Activated CD4-positive, alpha-beta memory T cell treated with anti-CD3 and anti-CD28 coated beads, Interleukin-2, amount 10 ng/mL, durations not matched to agents 7 days and 5 days (primary cell): ENCODE data around the gene MCCD1. TPM values are rescaled to one million over a fixed set of nuclear protein-coding genes. Genes with fewer than 3 reads are reported as not detected.

Source experiments
- CTCF ChIA-PET: fragments of 350-600 bp; sonication (Branson Sonifier 250); formaldehyde crosslinking; loops from one replicate; lab custom pipeline; 2021; ENCODE audit warnings: antibody characterized with exemption, inconsistent platforms; lab: Charles Lee
- POLR2A ChIA-PET: fragments of 350-600 bp; sonication (Branson Sonifier 250); formaldehyde crosslinking; loops from one replicate; lab custom pipeline; 2021; ENCODE audit warnings: antibody characterized with exemption; lab: Charles Lee
- DNase-seq: peaks from one replicate; pipeline ENCODE4 v3.0.0-alpha.2; 2020
- H3K27ac Mint-ChIP-seq: one replicate; pipeline ENCODE4 v1.8.0; 2021; ENCODE audit warnings: mild to moderate bottlenecking, mixed read lengths
- H3K27me3 Mint-ChIP-seq: one replicate; pipeline ENCODE4 v1.8.0; 2021; ENCODE audit warnings: mixed read lengths
- H3K36me3 Mint-ChIP-seq: one replicate; pipeline ENCODE4 v1.8.0; 2021; ENCODE audit warnings: low read depth, mixed read lengths
- H3K4me1 Mint-ChIP-seq: one replicate; pipeline ENCODE4 v1.8.0; 2021; ENCODE audit warnings: mixed read lengths
- H3K4me3 Mint-ChIP-seq: one replicate; pipeline ENCODE4 v1.8.0; 2021; ENCODE audit warnings: mild to moderate bottlenecking, mixed read lengths
- H3K9me3 Mint-ChIP-seq: one replicate; pipeline ENCODE4 v1.8.0; 2021; ENCODE audit warnings: mixed read lengths
- total RNA-seq, 2 experiments: library from RNA; stranded (reverse); gene quantifications; one replicate each; pipeline ENCODE4 v1.2.3, GENCODE V29; 2021

Gene MCCD1
- total RNA-seq, 2 experiments from 2014 or later, result not detected

DNA sequence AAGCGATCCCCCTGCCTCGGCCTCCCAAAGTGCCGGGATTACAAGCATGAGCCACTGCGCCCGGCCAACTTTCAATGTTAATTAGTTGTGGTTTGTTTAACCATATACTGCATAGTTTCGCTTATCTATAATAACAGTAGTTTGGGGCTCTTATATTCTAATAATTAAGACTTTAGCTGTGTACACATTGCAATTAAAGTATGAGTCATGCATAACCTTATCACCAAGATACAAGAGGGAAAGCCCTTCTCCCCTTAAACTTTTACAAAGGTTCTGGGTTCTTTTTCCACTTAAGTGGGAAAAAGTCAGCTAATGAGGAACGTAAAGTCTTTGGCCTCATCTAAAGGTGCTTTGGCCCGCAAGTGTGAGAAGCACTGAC, 3.2 kb upstream of the MCCD1 start:
- peaks cover 8% of the 10 kb centered on the region for H3K27me3 Mint-ChIP-seq
- ChIA-PET POLR2A (interaction anchor here (1.1 to 1.4 kb wide), 2 partner anchors 8 to 16 kb away, joined by 3 to 4 read pairs; partner anchors contain the start of gene DDX39B), CTCF (interaction anchor here (1.0 kb wide), 1 partner anchor 73 kb away, joined by 4 read pairs; no protein-coding TSS in a partner anchor)
- peaks cover 11% of the 10 kb centered on the region for H3K36me3 Mint-ChIP-seq
- H3K4me1 Mint-ChIP-seq, result peaks cover 6% of the 10 kb centered on the region
- no peak overlapping the region for H3K27ac Mint-ChIP-seq
- no peak overlapping the region for H3K4me3 Mint-ChIP-seq
- DNase-seq, result no peak
- H3K9me3 Mint-ChIP-seq, result no peaks in the 10 kb centered on the region

DNA sequence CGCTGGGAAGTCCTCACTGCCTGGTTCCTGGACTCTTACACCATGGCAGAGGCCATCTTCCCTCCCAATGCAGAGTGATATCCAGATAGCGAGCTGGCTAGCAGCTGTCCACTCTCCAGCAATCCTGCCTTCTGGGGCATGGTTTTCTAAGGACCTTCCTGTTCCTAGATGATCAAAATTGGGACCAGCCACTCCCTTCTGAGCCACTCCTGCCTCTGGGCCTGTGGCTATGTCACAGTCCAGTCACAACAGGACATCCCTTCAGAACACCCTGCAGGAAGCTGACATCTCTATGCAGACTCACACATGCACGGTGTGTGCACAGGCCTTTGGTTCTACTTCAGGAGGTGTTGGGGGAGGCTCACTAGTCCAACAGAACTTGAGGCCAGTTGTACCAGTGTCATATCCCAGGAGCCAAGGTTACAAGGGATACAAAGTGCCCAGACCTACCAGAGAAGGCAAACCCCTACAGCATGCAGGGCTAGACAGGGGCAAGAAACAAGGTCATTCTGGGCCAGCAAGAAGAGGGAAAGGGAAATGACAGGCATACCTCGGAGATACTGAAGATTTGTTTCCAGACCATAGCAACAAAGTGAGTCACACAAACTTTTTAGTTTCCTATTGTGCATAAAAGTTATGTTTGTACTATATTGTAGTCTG, 2.7 kb upstream of the MCCD1 start:
- peaks cover 6% of the 10 kb centered on the region for H3K4me1 Mint-ChIP-seq
- H3K27ac Mint-ChIP-seq, result no peak overlapping the region
- DNase-seq, result no peak
- POLR2A ChIA-PET, result interaction anchor here (1.1 to 1.4 kb wide), 2 partner anchors 8 to 15 kb away, joined by 3 to 4 read pairs; partner anchors contain the start of gene DDX39B
- CTCF ChIA-PET, result interaction anchor here (1.0 kb wide), 1 partner anchor 72 kb away, joined by 4 read pairs; no protein-coding TSS in a partner anchor
- H3K36me3 Mint-ChIP-seq, result peaks cover 16% of the 10 kb centered on the region
- no peaks in the 10 kb centered on the region for H3K9me3 Mint-ChIP-seq
- H3K4me3 Mint-ChIP-seq, result no peak overlapping the region
- H3K27me3 Mint-ChIP-seq, result peaks cover 4% of the 10 kb centered on the region

DNA sequence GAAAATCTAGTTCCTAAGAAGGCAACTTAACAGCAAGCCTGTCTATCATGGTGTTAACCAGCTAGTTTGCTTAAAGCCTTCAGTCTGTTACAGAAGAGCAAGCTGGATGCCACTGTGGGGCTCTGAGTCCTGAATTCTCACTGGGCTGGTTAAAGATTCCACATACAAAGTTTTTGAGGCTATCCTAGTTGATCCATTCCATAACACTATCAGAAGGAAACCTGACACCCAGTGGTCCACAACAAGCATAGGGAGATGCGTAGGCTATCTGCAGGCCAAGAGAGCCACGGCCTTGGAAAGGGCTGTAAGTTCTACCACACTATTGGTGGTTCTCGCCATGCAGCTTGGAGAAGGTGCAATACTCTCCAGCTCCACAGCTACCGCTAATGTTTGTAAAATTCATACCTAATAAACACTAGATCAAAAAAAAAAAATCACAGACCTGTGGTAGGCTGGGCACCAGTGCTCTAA, 420 bp upstream of the MCCD1 start:
- CTCF ChIA-PET, result interaction anchor here (0.6 to 3.1 kb wide), 3 partner anchors 10 to 336 kb away, joined by 3 to 10 read pairs (median 3); no protein-coding TSS in a partner anchor
- H3K4me1 Mint-ChIP-seq, result peaks cover 13% of the 10 kb centered on the region
- no peaks in the 10 kb centered on the region for H3K27me3 Mint-ChIP-seq
- H3K36me3 Mint-ChIP-seq, result peaks cover 35% of the 10 kb centered on the region
- no peak overlapping the region for H3K27ac Mint-ChIP-seq
- no peak overlapping the region for H3K4me3 Mint-ChIP-seq
- POLR2A ChIA-PET, result interaction anchor here (1.4 to 2.9 kb wide), 3 partner anchors 10 to 34 kb away, joined by 4 to 12 read pairs (median 7); partner anchors contain the start of gene DDX39B
- DNase-seq, result no peak
- no peaks in the 10 kb centered on the region for H3K9me3 Mint-ChIP-seq

DNA sequence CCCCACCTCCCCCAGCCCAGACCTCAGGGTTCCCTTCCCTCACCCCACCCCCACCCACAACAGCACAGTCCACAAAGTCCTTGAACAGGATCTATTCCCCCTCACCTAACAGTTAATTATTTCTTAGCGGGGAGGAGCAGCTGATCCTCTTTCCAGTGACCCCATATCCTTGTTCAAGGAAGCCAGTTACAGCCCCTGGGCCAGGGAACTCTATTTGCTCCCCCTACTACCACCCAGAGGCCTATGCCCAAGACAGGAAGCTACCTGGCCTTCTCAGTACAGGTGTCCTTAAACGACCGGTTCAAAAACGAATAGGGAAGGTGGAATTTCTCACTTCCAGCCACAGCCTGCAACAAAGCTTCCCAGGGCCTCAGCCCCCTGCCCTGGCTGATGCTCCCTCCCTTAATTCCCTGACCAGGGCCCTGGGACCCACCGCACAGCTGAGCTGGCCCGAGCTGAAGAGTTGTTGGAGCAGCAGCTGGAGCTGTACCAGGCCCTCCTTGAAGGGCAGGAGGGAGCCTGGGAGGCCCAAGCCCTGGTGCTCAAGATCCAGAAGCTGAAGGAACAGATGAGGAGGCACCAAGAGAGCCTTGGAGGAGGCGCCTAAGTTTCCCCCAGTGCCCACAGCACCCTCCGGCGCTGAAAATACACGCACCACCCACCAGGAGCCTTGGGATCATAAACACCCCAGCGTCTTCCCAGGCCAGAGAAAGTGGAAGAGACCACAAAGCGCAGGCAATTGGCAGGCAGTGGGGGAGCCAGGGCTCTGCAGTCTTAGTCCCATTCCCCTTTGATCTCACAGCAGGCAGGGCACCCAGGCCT, 778 bp downstream of the MCCD1 start:
- CTCF ChIA-PET, result interaction anchor here (3.1 kb wide), 1 partner anchor 69 kb away, joined by 10 read pairs; no protein-coding TSS in a partner anchor
- POLR2A ChIA-PET, result interaction anchor here (0.7 to 2.9 kb wide), 5 partner anchors 10 to 58 kb away, joined by 3 to 12 read pairs (median 4); partner anchors contain the start of genes DDX39B and MICB
- peaks cover 46% of the 10 kb centered on the region for H3K36me3 Mint-ChIP-seq
- H3K4me1 Mint-ChIP-seq, result peaks cover 21% of the 10 kb centered on the region
- no peak overlapping the region for H3K4me3 Mint-ChIP-seq
- H3K27ac Mint-ChIP-seq, result no peak overlapping the region
- DNase-seq, result no peak
- H3K27me3 Mint-ChIP-seq, result no peaks in the 10 kb centered on the region
- H3K9me3 Mint-ChIP-seq, result no peaks in the 10 kb centered on the region

DNA sequence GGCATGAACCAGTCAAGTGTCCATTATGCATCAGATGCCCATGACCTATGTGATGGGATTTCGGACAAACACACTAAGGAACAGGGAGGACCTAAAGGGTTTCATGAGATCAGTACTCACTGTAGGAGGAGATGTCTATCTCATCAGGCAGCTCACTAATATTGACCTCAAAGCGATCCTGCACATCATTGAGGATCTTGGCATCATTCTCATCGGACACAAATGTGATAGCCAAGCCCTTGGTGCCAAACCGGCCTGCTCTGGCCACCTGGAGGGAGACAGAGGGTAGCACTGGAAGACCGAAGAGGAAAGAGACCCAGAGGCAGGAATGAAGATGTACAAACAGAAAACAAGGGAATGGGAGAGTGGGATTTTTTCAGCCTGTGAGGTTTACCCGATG, 1.9 kb downstream of the MCCD1 start:
- Mint-ChIP-seq H3K36me3 (peaks cover 57% of the 10 kb centered on the region), H3K27me3 (no peaks in the 10 kb centered on the region), H3K4me1 (peaks cover 32% of the 10 kb centered on the region), H3K9me3 (no peaks in the 10 kb centered on the region), H3K27ac (no peak overlapping the region), H3K4me3 (no peak overlapping the region)
- ChIA-PET CTCF (no interaction called here), POLR2A (interaction anchor here (0.6 to 2.3 kb wide), 2 partner anchors 10 to 17 kb away, joined by 3 to 18 read pairs; partner anchors contain the start of gene DDX39B)
- no peak for DNase-seq

DNA sequence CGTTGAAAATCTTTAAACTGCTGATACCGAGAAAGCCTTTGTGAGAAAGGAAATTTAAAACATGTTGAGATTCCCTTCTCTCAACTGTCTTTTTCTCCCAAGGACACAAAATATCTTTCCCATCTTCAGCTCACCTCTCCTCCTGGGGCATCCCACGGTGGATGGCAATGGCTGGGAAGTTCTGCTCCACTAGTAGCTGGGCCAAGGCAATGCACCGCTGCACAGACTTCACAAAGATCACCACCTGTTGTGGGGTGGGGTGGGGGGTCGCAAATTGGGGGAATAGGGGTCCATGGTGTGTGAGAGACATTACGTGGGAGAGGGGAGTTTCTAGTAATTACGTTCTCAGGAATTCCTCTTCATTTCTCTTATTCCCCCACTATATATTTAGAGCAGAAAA, 2.4 kb downstream of the MCCD1 start:
- ChIA-PET POLR2A (interaction anchor here (0.6 to 2.3 kb wide), 5 partner anchors 10 to 68 kb away, joined by 3 to 18 read pairs (median 3); partner anchors contain the start of genes DDX39B and MICB), CTCF (interaction anchor here (1.6 kb wide), 2 partner anchors 36 to 67 kb away, joined by 5 read pairs; no protein-coding TSS in a partner anchor)
- Mint-ChIP-seq H3K27ac (no peak overlapping the region), H3K36me3 (peaks cover 62% of the 10 kb centered on the region), H3K9me3 (no peaks in the 10 kb centered on the region), H3K27me3 (no peaks in the 10 kb centered on the region), H3K4me1 (peaks cover 35% of the 10 kb centered on the region), H3K4me3 (no peak overlapping the region)
- DNase-seq, result no peak

DNA sequence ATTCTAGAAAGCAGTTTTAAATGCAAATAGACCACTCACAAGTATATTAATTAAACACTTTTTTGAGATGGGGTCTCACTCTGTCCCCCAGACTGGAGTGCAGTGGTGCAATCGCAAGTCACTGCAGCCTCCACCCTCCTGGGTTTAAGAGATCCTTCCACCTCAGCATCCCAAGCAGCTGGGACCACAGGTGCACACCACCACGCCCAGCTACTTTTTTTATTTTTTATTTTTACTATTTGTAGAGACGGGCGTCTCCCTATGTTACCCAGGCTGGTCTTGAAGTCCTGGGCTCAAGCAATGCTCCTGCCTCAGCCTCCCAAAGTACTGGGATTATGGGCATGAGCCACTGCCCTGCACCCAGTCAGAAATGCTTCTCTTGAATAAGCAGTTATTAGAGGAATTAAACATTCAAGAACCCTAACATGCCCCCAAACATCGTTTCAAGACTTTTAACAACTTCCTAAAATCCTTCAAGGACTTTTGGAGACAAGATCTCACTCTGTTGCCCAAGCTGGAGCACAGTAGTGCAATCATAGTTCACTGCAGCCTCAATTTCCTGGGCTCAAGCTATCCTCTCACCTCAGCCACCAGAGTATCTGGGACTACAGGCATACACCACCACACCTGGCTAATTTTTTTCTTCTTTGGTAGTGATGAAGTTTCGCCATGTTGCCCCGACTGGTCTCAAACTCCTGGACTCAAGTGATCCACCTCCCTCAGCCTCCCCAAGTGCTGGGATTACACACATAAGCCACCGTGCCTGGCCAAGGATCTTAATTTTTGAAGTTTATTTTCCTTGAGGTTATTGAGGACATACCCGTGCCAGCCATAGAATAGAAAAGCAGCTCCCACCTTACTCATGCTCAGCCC, 3.2 kb downstream of the MCCD1 start:
- ChIA-PET POLR2A (interaction anchor here (0.9 to 2.3 kb wide), 5 partner anchors 9 to 69 kb away, joined by 3 to 18 read pairs (median 3); partner anchors contain the start of genes DDX39B and MICB), CTCF (interaction anchor here (0.6 to 1.6 kb wide), 4 partner anchors 10 to 89 kb away, joined by 3 to 5 read pairs (median 4); no protein-coding TSS in a partner anchor)
- no peak for DNase-seq
- Mint-ChIP-seq H3K4me3 (no peak overlapping the region), H3K4me1 (peaks cover 40% of the 10 kb centered on the region), H3K27ac (no peak overlapping the region), H3K36me3 (peaks cover 69% of the 10 kb centered on the region), H3K27me3 (no peaks in the 10 kb centered on the region), H3K9me3 (no peaks in the 10 kb centered on the region)

DNA sequence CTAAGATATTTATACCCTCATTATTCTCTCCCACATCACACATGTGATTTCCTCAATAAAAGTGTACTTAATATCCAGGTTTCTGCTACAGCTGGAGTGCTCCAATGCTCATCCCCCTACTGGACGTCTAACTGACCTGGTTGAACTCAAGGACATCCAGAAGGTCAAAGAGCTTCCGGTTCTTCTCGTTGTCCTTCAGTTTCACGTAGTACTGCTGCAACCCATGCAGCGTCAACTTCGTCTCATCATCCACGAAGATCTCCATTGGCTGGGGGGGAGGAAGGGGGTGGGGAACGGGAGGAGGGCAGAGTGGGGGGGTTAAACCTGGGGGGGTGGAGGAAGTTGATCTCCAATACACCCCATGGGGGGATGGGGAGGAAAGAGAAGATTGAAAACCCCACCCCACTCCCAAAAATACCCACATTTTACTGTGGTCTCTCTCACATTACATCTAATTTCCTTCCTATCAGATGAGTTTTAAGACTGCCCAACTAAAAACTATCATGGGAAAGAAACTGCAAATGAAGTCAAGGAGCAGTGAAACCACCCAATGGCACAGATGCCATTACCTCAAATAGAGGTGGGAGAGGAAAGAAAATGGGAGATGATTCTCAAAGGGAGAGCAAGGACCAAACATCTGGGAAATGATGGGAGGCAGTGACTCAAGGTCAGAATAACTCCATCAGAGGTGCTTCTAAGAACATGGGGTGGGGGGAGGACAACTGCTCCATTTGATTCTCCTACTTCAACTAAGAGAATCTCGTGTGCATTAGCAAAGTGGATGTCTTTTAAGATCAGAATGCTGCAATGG, 4.1 kb downstream of the MCCD1 start:
- Mint-ChIP-seq H3K4me1 (peaks cover 45% of the 10 kb centered on the region), H3K27ac (no peak overlapping the region), H3K27me3 (no peaks in the 10 kb centered on the region), H3K36me3 (peaks cover 72% of the 10 kb centered on the region), H3K9me3 (no peaks in the 10 kb centered on the region), H3K4me3 (no peak overlapping the region)
- ChIA-PET POLR2A (interaction anchor here (1.0 to 2.3 kb wide), 4 partner anchors 8 to 170 kb away, joined by 3 to 18 read pairs (median 4); partner anchors contain the start of genes ABHD16A and DDX39B), CTCF (interaction anchor here (0.8 to 1.6 kb wide), 3 partner anchors 38 to 90 kb away, joined by 3 to 5 read pairs (median 5); no protein-coding TSS in a partner anchor)
- DNase-seq, result no peak

DNA sequence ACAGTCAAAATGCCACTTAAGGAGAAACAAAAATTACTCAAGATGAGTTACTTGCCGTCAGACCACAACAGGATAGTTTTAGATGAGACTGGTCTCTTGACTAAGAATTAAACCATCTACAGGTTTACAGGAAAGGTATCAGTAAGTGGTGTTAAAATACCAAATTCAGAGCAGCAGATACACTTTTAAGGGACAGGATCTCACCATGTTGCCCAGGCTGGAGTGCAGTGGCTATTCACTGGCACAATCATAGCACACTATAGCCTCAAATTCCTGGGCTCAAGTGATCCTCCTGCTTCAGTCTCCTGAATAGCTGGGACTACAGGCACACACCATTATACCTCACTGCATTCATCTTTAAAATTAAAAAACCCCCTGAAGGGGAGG, 4.7 kb downstream of the MCCD1 start:
- Mint-ChIP-seq H3K36me3 (peaks cover 76% of the 10 kb centered on the region), H3K27me3 (no peaks in the 10 kb centered on the region), H3K9me3 (no peaks in the 10 kb centered on the region), H3K4me3 (no peak overlapping the region), H3K27ac (no peak overlapping the region), H3K4me1 (peaks cover 48% of the 10 kb centered on the region)
- CTCF ChIA-PET, result no interaction called here
- no peak for DNase-seq
- POLR2A ChIA-PET, result interaction anchor here (1.0 to 1.4 kb wide), 3 partner anchors 8 to 169 kb away, joined by 3 to 4 read pairs (median 3); partner anchors contain the start of gene ABHD16A

DNA sequence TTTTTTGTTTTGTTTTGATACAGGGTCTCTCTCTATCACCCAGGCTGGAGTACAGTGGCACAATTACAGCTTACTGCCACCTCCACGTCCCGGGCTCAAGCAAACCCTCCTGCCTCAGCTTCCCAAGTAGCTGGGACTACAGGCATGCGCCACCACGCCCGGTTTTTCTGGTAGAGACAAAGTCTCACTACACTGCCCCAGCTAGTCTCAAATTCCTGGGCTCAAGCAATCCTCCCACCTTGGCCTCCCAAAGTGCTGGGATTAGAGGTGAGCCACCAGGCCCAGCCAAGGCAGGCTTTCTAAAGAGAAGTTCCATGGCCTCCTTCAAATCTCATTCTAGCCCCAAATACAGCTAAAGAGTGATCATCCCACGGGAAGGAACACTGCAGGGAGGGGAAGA, 5.2 kb downstream of the MCCD1 start:
- Mint-ChIP-seq H3K9me3 (no peaks in the 10 kb centered on the region), H3K27me3 (no peaks in the 10 kb centered on the region), H3K36me3 (peaks cover 82% of the 10 kb centered on the region), H3K27ac (no peak overlapping the region), H3K4me1 (peaks cover 53% of the 10 kb centered on the region), H3K4me3 (no peak overlapping the region)
- ChIA-PET POLR2A (interaction anchor here (1.0 to 1.7 kb wide), 4 partner anchors 9 to 169 kb away, joined by 3 to 5 read pairs (median 4); partner anchors contain the start of gene ABHD16A), CTCF (no interaction called here)
- no peak for DNase-seq

DNA sequence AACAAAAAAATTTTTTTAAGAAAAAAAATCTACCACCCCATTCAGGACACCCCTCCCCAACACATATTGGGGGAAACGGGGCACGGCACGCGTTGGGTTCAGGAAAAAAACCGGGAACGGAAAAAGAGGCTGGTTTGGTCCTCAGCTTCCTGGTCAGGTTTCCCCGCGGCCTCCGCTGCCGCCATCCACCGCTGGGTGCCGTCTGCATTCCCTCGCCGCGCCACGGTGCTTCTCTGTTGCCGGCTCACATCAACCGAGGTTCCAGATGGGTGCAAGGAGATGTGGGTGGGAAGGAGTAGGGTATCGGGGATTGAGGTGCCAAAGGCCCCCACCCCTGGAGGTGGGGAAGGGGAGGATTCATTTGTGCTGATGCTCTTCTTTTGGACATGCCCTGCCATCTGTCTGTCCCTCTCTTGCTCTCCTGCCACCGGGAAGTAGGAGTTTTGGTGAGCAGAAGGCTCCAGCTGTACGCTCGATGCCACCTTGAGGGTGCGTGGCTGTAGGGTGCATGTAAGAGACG, 5.8 kb downstream of the MCCD1 start:
- no peaks in the 10 kb centered on the region for H3K27me3 Mint-ChIP-seq
- peaks cover 59% of the 10 kb centered on the region for H3K4me1 Mint-ChIP-seq
- CTCF ChIA-PET, result no interaction called here
- H3K9me3 Mint-ChIP-seq, result no peaks in the 10 kb centered on the region
- peaks cover 86% of the 10 kb centered on the region for H3K36me3 Mint-ChIP-seq
- no peak overlapping the region for H3K27ac Mint-ChIP-seq
- POLR2A ChIA-PET, result interaction anchor here (1.0 to 1.7 kb wide), 3 partner anchors 9 to 168 kb away, joined by 3 to 5 read pairs (median 3); partner anchors contain the start of gene ABHD16A
- no peak for DNase-seq
- no peak overlapping the region for H3K4me3 Mint-ChIP-seq
